Mononuclear cell (primary cell): ENCODE measurements around the gene PIWIL1. TPM values are rescaled to one million over a fixed set of nuclear protein-coding genes. Genes with fewer than 3 reads are reported as not detected.

Experiments
- H3K27me3 ChIP-seq: 2 replicates; pipeline ENCODE4 v1.6.0; 2011; ENCODE audit warnings: low read length, control low read depth; ENCODE audit not compliant: insufficient read depth
- H3K4me1 ChIP-seq: 2 replicates; pipeline ENCODE4 v1.5.1; 2011; ENCODE audit warnings: mild to moderate bottlenecking, low read length, control low read depth; ENCODE audit not compliant: insufficient read depth
- H3K4me3 ChIP-seq: 2 replicates; pipeline ENCODE4 v1.5.1; 2011; ENCODE audit warnings: mild to moderate bottlenecking, low read length, moderate library complexity
- H3K9me3 ChIP-seq: 2 replicates; pipeline ENCODE4 v1.5.1; 2011; ENCODE audit warnings: low read depth, mild to moderate bottlenecking, control low read depth, low read length
- total RNA-seq: library from RNA; depleted of rRNA; stranded (reverse); fragments of >200 nt; gene quantifications from one replicate; pipeline ENCODE4 v1.2.3, GENCODE V29; 2012

Gene PIWIL1
- not detected for total RNA-seq

GRCh38 chr12:130337488-130338303 is at the start of gene PIWIL1:
PIWIL1 (plus strand) TSS chr12:130337887; CDS start chr12:130342592, 4,705 bp downstream.
- Histone ChIP-seq H3K27me3 (peaks cover 9% of the 10 kb centered on the region), H3K4me3 (no peak within 1 kb of the TSS), H3K9me3 (no peaks in the 10 kb centered on the region), H3K4me1 (no peaks in the 10 kb centered on the region)

DNA sequence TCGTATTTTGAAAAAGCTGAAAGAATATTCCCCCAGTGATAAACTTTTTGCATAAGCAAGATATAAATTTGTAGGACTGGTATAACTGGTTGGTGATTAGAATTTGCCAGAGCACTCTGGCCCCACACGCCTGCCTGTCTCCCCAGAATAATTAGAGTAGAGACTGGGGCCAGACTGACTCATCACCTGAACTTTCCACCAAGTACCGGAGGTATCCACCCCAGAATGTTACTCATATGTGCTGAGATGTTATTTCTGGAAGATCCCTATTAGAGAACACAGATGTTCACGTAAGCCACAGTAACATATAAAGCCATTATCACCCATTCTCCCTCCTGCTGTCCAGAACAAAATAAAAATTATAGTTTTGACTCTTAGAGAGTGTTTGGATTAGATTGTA is 49.5 kb upstream of the PIWIL1 start:
- Histone ChIP-seq H3K4me3 (no peak overlapping the region), H3K4me1 (no peaks in the 10 kb centered on the region), H3K9me3 (no peaks in the 10 kb centered on the region), H3K27me3 (no peaks in the 10 kb centered on the region)

GRCh38 chr12:130288691-130289090 is 49.0 kb upstream of the PIWIL1 start:
- no peaks in the 10 kb centered on the region for H3K27me3 ChIP-seq
- no peak overlapping the region for H3K4me3 ChIP-seq
- no peaks in the 10 kb centered on the region for H3K4me1 ChIP-seq
- H3K9me3 ChIP-seq: no peaks in the 10 kb centered on the region

DNA sequence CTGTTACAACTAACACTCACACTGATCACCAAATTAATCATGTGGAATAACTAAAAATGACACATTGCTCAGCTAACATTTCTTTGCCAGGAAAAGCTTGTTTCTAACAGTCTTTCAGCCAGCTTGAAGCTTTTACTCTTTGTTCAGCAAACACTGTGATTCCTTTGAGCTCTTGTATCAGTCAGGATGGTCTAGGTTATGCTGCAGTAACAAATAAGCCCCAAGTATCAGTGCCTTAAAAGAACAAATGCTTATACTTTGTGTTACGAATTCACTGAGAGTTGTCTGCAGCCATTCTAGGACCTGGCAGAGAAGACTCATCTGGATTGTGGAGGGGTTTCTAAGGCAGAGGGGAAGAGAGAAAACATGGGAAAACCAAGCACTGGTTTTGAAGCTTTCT is 47.6 kb upstream of the PIWIL1 start:
- Histone ChIP-seq H3K9me3 (no peaks in the 10 kb centered on the region), H3K4me1 (no peaks in the 10 kb centered on the region), H3K4me3 (no peak overlapping the region), H3K27me3 (no peaks in the 10 kb centered on the region)

GRCh38 chr12:130298322-130299021 is 39.2 kb upstream of the PIWIL1 start:
- no peak overlapping the region for H3K4me3 ChIP-seq
- no peaks in the 10 kb centered on the region for H3K9me3 ChIP-seq
- H3K27me3 ChIP-seq: no peaks in the 10 kb centered on the region
- H3K4me1 ChIP-seq: no peaks in the 10 kb centered on the region

GRCh38 chr12:130299574-130299973 is 38.1 kb upstream of the PIWIL1 start:
- H3K4me3 ChIP-seq: no peak overlapping the region
- no peaks in the 10 kb centered on the region for H3K27me3 ChIP-seq
- H3K4me1 ChIP-seq: no peaks in the 10 kb centered on the region
- H3K9me3 ChIP-seq: no peaks in the 10 kb centered on the region

DNA sequence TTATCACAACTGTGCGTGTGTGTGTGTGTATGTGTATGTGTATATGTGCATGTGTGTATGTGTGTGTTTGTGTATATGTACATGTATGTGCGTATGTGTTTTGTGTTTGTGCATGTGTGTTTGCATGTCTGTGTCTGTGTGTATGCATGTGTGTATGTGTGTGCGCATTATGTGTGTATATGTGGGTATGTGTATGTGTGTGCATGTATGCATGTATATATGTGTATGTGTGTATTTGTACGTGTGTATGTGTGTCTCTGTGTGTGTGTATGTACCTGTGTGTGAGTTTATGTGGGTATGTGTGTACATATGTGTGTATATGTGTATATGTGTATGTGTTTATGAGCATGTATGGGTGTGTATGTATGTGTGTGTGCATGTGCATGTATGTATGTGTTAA is 37.6 kb upstream of the PIWIL1 start:
- Histone ChIP-seq H3K27me3 (no peaks in the 10 kb centered on the region), H3K9me3 (no peaks in the 10 kb centered on the region), H3K4me3 (no peak overlapping the region), H3K4me1 (no peaks in the 10 kb centered on the region)

DNA sequence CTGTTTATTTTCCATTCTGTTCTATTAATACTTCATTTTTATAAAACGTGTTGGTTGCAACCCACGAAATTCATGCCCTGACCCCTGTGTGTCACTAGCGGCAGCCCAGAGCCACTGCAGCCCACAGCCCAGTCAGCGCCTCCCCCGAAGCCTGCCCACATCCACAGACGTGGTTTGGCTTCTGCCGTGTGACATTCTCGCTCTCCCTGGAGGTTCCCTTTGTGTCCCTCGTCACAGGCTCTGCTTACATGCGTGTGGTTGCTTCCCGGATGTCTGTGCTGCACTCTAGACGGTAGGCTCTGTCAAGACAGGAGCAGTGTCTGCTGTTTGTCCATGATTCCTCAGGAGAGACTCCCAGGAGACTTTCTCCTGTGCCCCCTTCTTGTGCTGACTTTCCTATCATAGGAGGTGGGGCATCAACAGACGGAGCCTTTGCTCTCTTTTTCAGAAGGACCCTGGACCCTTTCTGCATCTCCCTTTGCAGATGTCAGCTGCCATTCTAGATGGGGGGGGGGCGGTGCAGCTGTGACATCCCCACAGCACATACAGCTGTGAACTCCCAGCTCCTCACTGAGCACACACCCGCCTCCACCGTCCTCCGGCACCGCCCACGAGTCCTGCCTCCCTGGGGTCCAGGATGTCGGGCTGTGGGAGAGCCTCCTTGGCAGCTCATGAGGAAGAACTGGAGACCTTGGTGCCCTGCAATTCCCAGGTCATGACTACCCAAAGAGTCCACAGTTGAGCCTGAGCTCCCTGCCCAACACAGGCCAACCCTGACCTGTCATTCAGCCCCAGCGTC is 36.8 kb upstream of the PIWIL1 start:
- Histone ChIP-seq H3K4me3 (no peak overlapping the region), H3K4me1 (no peaks in the 10 kb centered on the region), H3K9me3 (no peaks in the 10 kb centered on the region), H3K27me3 (no peaks in the 10 kb centered on the region)

- no peaks in the 10 kb centered on the region for H3K27me3 ChIP-seq
- no peaks in the 10 kb centered on the region for H3K4me1 ChIP-seq
- H3K4me3 ChIP-seq: no peak overlapping the region
- H3K9me3 ChIP-seq: no peaks in the 10 kb centered on the region
Observed at GRCh38 chr12:130301559-130301958, 36.1 kb upstream of the PIWIL1 start.

DNA sequence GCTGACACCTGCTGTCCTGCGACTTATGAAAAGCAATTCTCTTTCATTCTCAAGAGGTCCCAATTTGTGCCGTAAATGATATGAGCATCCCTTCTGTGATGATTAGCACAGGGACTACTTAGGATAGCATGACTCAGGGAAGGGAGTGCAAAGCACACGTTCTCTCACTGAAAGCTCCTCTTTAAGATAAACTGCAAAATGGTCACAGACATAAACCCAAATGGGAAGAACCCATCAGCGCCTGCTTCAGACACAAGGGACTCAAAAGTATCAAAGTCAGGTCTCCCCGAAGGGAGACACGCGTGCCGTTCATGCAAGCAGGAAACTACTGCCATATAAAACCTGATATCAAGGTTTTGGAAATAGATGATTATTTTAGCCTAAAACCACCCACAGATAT is 33.9 kb upstream of the PIWIL1 start:
- Histone ChIP-seq H3K4me3 (no peak overlapping the region), H3K9me3 (no peaks in the 10 kb centered on the region), H3K27me3 (no peaks in the 10 kb centered on the region), H3K4me1 (no peaks in the 10 kb centered on the region)

- H3K4me1 ChIP-seq: no peaks in the 10 kb centered on the region
- H3K4me3 ChIP-seq: no peak overlapping the region
- H3K27me3 ChIP-seq: no peaks in the 10 kb centered on the region
- no peaks in the 10 kb centered on the region for H3K9me3 ChIP-seq
Observed at GRCh38 chr12:130307859-130308258, 29.8 kb upstream of the PIWIL1 start.

GRCh38 chr12:130308393-130308792 is 29.3 kb upstream of the PIWIL1 start:
- Histone ChIP-seq H3K9me3 (no peaks in the 10 kb centered on the region), H3K4me3 (no peak overlapping the region), H3K27me3 (no peaks in the 10 kb centered on the region), H3K4me1 (no peaks in the 10 kb centered on the region)

GRCh38 chr12:130316251-130316650 is 21.4 kb upstream of the PIWIL1 start:
- Histone ChIP-seq H3K9me3 (no peaks in the 10 kb centered on the region), H3K27me3 (no peaks in the 10 kb centered on the region), H3K4me3 (no peak overlapping the region), H3K4me1 (no peaks in the 10 kb centered on the region)

GRCh38 chr12:130320536-130320935 is 17.2 kb upstream of the PIWIL1 start:
- Histone ChIP-seq H3K27me3 (no peaks in the 10 kb centered on the region), H3K4me3 (no peak overlapping the region), H3K4me1 (no peaks in the 10 kb centered on the region), H3K9me3 (no peaks in the 10 kb centered on the region)

- no peaks in the 10 kb centered on the region for H3K4me1 ChIP-seq
- no peaks in the 10 kb centered on the region for H3K27me3 ChIP-seq
- H3K4me3 ChIP-seq: no peak overlapping the region
- no peaks in the 10 kb centered on the region for H3K9me3 ChIP-seq
Observed at GRCh38 chr12:130322263-130322662, 15.4 kb upstream of the PIWIL1 start.
